Measurements from ENCODE around the gene GALNT1. TPM values are rescaled to one million over a fixed set of nuclear protein-coding genes. Genes with fewer than 3 reads are reported as not detected.

Gene GALNT1
- total RNA-seq, 4 donors from 2014 or later: 40.2 to 47.9 (median 45.0) TPM

- in situ Hi-C loops (cut with MboI; ENCODE audit: low sequenced_read_pairs in 4 of 4) (no loop called here), intact Hi-C loops (cut with DNase I; ENCODE audit: low total_unique reads) (no loop called here)
- no peaks in the 10 kb centered on the region for H3K27me3 ChIP-seq
- no peaks in the 10 kb centered on the region for H3K9me3 ChIP-seq
- no peak for TF ChIP-seq POLR2A (IDR thresholded peaks at IDR 0.05)
- TF ChIP-seq CTCF (IDR thresholded peaks at IDR 0.05 in 4 of 5, conservative IDR thresholded peaks at IDR 0.05 in 1 of 5): no peak
- ATAC-seq (no peak), DNase-seq (no peak)
- H3K27ac ChIP-seq: no peak overlapping the region
- peaks cover 0 to 17% of the 10 kb centered on the region in 2 donors for H3K36me3 ChIP-seq
- H3K4me3 ChIP-seq: no peak overlapping the region
- peaks cover 0 to 4% of the 10 kb centered on the region in 2 donors for H3K4me1 ChIP-seq
Observed at GRCh38 chr18:35688757-35689156, 107.2 kb downstream of the GALNT1 start.

- intact Hi-C loops (cut with DNase I; ENCODE audit: low total_unique reads) (loop anchor here (10.0 kb wide), 1 partner anchor 105 kb away; the partner anchor contains the start of gene GALNT1), in situ Hi-C loops (cut with MboI; ENCODE audit: low sequenced_read_pairs in 4 of 4) (no loop called here)
- no peaks in the 10 kb centered on the region for H3K27me3 ChIP-seq
- H3K4me1 ChIP-seq: peaks cover 0 to 4% of the 10 kb centered on the region in 2 donors
- H3K36me3 ChIP-seq: peaks cover 0 to 17% of the 10 kb centered on the region in 2 donors
- ATAC-seq: no peak
- TF ChIP-seq CTCF (IDR thresholded peaks at IDR 0.05 in 4 of 5, conservative IDR thresholded peaks at IDR 0.05 in 1 of 5) (no peak), POLR2A (IDR thresholded peaks at IDR 0.05) (no peak)
- DNase-seq: no peak
- no peak overlapping the region for H3K4me3 ChIP-seq
- H3K27ac ChIP-seq: no peak overlapping the region
- H3K9me3 ChIP-seq: no peaks in the 10 kb centered on the region
Observed at GRCh38 chr18:35689728-35690127, 108.2 kb downstream of the GALNT1 start.

GRCh38 chr18:35691625-35692024 lies 110.1 kb downstream of the GALNT1 start:
- Histone ChIP-seq H3K27ac (no peak overlapping the region), H3K27me3 (no peaks in the 10 kb centered on the region), H3K4me3 (no peak overlapping the region), H3K9me3 (no peaks in the 10 kb centered on the region), H3K36me3 (peaks cover 0 to 17% of the 10 kb centered on the region in 2 donors), H3K4me1 (peaks cover 7 to 16% of the 10 kb centered on the region in 2 donors)
- TF ChIP-seq POLR2A (IDR thresholded peaks at IDR 0.05) (no peak), CTCF (IDR thresholded peaks at IDR 0.05 in 4 of 5, conservative IDR thresholded peaks at IDR 0.05 in 1 of 5) (no peak)
- in situ Hi-C loops (cut with MboI; ENCODE audit: low sequenced_read_pairs in 4 of 4): no loop called here
- ATAC-seq (no peak), DNase-seq (no peak)
- intact Hi-C loops (cut with DNase I; ENCODE audit: low total_unique reads): loop anchor here (10.0 kb wide), 1 partner anchor 107 kb away; the partner anchor contains the start of gene GALNT1

DNA sequence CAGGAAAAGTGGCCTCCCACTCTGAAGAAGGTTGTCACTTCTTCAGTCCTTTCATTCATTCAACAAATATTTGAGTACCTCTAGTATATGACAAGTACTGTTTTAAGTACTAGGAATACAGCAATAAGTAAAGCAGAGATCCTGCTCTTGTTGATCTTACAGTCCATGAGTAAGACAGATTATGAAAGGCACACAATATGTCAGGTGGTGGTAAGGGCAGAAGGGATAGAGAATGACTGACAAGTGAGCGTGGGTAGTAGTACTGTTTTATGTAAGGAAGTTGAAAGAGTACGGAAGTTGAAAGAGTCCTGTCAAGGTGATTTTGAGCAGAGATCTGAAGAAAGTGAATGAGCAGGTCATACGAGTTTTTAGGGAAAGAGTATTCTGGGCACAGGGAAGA lies 111.3 kb downstream of the GALNT1 start:
- Histone ChIP-seq H3K4me3 (no peak overlapping the region), H3K4me1 (peaks cover 7 to 16% of the 10 kb centered on the region in 2 donors), H3K36me3 (peaks cover 0 to 17% of the 10 kb centered on the region in 2 donors), H3K27ac (no peak overlapping the region), H3K9me3 (no peaks in the 10 kb centered on the region), H3K27me3 (no peaks in the 10 kb centered on the region)
- ATAC-seq (no peak), DNase-seq (no peak)
- in situ Hi-C loops (cut with MboI; ENCODE audit: low sequenced_read_pairs in 4 of 4): no loop called here
- TF ChIP-seq CTCF (IDR thresholded peaks at IDR 0.05 in 4 of 5, conservative IDR thresholded peaks at IDR 0.05 in 1 of 5) (no peak), POLR2A (IDR thresholded peaks at IDR 0.05) (no peak)
- intact Hi-C loops (cut with DNase I; ENCODE audit: low total_unique reads): loop anchor here (10.0 kb wide), 1 partner anchor 108 kb away; the partner anchor contains the start of gene GALNT1

DNA sequence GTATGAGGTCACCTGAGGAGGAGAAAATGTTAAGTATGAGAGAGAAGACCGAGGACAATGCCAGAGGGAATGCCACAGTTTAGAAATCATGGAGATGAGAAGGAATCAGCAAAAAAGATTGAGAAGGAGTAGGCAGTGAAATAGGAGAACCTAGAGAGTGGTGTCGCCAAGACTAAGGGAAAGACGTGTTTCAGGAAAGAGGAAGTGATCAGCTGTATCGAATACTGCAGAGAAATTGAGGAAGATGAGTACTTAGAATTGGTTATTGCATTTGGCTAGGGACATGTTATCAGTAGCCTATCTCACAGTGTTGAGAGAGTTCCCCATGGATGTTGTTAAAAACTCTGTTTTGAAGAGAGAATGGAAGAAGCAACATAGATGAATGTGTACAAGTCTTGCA lies 112.3 kb downstream of the GALNT1 start:
- in situ Hi-C loops (cut with MboI; ENCODE audit: low sequenced_read_pairs in 4 of 4): no loop called here
- no peak overlapping the region for H3K4me3 ChIP-seq
- intact Hi-C loops (cut with DNase I; ENCODE audit: low total_unique reads): loop anchor here (10.0 kb wide), 1 partner anchor 109 kb away; the partner anchor contains the start of gene GALNT1

More for the DNA sequence above, 112.3 kb downstream of the GALNT1 start:
- Histone ChIP-seq H3K27me3 (no peaks in the 10 kb centered on the region), H3K36me3 (peaks cover 0 to 17% of the 10 kb centered on the region in 2 donors), H3K4me1 (peaks cover 7 to 16% of the 10 kb centered on the region in 2 donors), H3K27ac (no peak overlapping the region), H3K9me3 (no peaks in the 10 kb centered on the region)
- DNase-seq (no peak), ATAC-seq (no peak)
- no peak for TF ChIP-seq POLR2A (IDR thresholded peaks at IDR 0.05)

Measured in gastrocnemius medialis (tissue), 4 donors.